Stimulated activated CD4-positive, alpha-beta T cell treated with anti-CD3 and anti-CD28 coated beads, Interleukin-4, amount 100 ng/mL, for 48 hours (primary cell): Measurements from ENCODE around the gene NEURL4.

Experiments used
- DNase-seq, 2 donors: peaks; one replicate each; pipeline ENCODE4 v3.0.0-alpha.2; 2020; ENCODE audit warnings: low read depth in 2 of 2

The NEURL4 gene

GRCh38 chr17:7279448-7279847 lies 49.7 kb downstream of the NEURL4 start:
- DNase-seq, result no peak

- DNase-seq, result no peak
These were observed 62.4 kb downstream of the NEURL4 start for GRCh38 chr17:7266784-7267183.
